ENCODE measurements around the gene SH3PXD2A.

Gene SH3PXD2A

DNA sequence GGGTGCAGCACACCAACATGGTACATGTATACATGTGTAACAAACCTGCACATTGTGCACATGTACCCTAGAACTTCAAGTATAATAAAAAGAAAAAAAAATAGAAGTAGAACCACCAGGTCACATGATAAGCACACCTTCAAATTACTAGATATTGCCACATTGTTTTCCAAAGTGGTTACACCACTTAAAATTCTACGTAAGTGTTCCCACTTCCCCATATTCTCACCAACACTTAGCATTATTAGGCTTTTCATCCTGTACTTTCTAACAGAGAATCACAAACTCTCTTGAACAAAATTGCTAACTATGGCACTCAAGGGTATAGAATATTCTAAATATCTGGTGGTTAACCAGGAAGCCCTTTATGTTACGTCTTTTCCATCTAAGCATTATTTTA is 22.6 kb downstream of the SH3PXD2A start:
- no peak for TF ChIP-seq CTCF (IDR thresholded peaks at IDR 0.05; ENCODE audit: low read depth, low read length)
- no peak overlapping the region for H3K4me3 ChIP-seq (ENCODE audit: low read depth, low read length)

DNA sequence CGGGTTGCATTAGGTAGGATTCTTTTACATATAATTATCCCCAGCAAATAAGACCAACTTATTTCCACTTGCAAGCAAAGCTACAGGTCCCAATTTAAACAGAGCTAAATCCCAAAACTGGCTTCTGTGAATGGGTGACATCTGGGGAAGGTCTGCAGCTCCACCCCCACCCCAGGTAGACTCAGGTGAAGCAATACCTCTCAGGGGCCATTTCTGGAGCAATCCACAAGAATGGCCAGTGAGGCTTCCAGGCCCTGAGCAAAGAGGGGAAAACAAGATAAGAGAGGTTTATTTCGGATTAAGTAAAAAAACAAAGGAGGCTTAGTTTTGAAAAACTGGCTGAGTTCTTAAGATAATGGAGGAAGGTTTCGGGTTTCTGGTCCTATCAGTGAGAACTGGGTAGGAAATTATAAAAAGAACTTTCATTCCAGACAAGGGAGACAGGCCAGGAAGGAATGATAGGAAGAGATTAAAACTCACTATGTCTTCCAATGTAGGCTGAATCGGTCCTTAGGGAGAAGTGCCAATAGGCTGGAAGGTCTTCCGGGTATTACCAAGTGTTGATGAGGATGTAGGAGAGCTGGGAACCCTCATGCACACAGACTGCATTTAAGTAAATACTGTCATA is 25.4 kb downstream of the SH3PXD2A start:
- H3K4me3 ChIP-seq (ENCODE audit: low read depth, low read length) = no peak overlapping the region
- no peak for TF ChIP-seq CTCF (IDR thresholded peaks at IDR 0.05; ENCODE audit: low read depth, low read length)

DNA sequence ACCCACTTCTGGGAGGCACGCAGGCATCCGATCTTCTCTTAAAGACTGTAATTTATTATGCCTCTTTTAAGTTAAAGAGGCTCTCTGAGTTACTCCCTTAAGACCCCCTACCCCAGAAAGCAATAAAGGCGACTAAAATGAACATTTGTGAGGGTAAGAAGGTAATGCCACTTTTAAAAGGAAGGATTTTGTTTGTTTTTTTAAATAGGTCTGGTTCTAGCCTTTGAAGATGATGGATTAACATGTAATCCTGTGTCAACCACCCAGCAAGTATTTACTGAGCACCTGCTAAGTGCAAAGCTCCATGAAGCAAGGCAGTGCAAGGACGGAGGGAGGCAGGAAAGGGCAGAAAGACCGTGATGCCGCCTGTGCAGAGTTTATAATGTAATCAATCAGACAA is 26.1 kb downstream of the SH3PXD2A start:
- no peak for TF ChIP-seq CTCF (IDR thresholded peaks at IDR 0.05; ENCODE audit: low read depth, low read length)
- H3K4me3 ChIP-seq (ENCODE audit: low read depth, low read length) = no peak overlapping the region

DNA sequence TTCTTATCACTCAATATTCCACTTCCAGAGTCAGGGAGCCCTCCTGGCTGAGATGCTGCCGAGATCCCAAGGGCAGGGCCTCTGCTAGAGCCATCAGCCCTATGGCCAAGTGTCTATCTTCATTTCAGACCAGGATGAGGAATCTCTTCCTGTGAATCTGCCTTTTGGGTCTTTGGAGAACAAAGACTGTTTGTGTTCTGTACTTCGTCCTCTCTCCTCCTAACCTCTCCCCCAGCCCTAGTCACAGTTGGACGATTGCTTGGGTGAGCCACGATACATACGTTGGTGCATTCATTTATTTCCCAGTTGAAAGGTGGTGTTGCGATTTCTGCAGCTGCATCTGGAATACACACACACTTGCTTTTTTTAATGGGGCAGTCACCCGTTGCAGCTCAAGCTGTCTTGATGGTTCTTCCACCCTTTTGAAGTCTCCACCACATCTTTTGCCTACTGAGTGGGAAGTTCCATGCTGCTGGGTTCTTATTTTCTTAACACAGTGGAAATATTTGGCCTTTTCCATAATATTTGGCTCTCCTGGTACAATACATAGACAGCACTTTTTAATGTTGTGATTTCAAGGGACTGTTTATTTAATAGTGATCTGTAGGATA is 26.7 kb downstream of the SH3PXD2A start:
- no peak for TF ChIP-seq CTCF (IDR thresholded peaks at IDR 0.05; ENCODE audit: low read depth, low read length)
- H3K4me3 ChIP-seq (ENCODE audit: low read depth, low read length) = no peak overlapping the region

DNA sequence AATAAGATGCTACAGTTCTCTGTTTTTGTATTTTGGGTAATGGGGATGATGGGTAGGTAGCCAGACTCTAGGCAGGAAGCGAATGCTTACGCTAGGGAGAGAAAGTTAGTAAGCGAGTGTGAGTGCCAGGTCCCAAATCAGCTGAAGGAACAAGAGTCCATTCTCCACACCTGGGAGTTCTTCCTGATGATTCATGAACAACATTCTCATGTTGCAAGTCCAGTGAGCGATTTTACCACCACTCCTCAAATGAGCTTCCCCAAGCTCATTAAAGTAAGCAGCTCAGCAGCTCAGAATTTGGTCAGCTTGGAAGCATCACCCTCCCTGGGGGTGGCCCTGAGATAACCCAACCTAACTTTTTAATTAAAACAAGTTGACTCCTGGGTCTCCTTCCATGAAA is 27.3 kb downstream of the SH3PXD2A start:
- no peak for TF ChIP-seq CTCF (IDR thresholded peaks at IDR 0.05; ENCODE audit: low read depth, low read length)
- H3K4me3 ChIP-seq (ENCODE audit: low read depth, low read length) = no peak overlapping the region

DNA sequence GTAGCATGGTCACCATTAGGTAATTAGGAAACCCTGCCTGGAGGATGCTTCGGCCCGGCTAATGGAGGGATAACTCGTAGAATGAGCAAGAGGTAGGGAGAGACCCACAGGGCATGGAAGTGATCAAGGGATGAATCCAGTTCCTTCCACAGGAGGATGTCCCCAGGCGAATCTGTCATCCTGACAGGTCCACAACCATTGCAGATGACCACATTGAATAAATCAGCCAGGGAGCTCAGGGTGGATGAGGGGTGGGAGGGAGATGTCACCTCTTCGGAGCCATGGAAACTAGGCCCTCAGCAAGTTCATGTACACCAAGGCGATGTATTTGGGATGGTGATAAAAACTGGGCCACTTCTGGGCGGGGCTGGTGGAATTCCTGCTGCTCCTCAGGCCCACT is 28.5 kb downstream of the SH3PXD2A start:
- no peak overlapping the region for H3K4me3 ChIP-seq (ENCODE audit: low read depth, low read length)
- TF ChIP-seq CTCF (IDR thresholded peaks at IDR 0.05; ENCODE audit: low read depth, low read length) = no peak

DNA sequence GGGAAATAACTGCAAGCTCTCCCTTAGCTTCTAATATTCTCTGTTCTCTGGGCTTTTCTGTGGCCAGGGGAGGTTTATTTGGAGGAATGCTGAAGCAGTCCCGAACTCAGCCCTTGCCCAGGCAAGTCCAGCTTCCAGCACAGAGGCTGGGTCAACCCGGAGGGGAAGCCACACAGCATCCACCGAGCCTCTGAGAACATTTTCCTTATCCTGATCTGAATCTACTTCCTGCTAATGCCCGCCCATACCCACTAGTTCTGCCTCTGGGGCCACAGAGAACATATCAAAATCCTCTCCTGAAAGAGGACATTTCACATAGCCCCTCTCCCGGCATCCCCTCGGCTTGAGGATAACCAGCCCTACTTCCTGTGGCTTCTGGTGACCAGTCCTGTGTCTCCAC is 31.1 kb downstream of the SH3PXD2A start:
- TF ChIP-seq CTCF (IDR thresholded peaks at IDR 0.05; ENCODE audit: low read depth, low read length) = no peak
- no peak overlapping the region for H3K4me3 ChIP-seq (ENCODE audit: low read depth, low read length)
